ENCODE measurements around the gene GRIN3B. TPM values are rescaled to one million over a fixed set of nuclear protein-coding genes. Genes with fewer than 3 reads are reported as not detected.
A peak's percentile ranks its signal among the peaks of the same experiment; 100 is the strongest.

GRIN3B gene
- total and polyA plus RNA-seq, 9 of the 15 experiments (the other 6 are each of a cell fraction or from before 2014, with no cell fraction given), result 0.06 to 0.95 (median 0.19) TPM; not detected in 6

DNA sequence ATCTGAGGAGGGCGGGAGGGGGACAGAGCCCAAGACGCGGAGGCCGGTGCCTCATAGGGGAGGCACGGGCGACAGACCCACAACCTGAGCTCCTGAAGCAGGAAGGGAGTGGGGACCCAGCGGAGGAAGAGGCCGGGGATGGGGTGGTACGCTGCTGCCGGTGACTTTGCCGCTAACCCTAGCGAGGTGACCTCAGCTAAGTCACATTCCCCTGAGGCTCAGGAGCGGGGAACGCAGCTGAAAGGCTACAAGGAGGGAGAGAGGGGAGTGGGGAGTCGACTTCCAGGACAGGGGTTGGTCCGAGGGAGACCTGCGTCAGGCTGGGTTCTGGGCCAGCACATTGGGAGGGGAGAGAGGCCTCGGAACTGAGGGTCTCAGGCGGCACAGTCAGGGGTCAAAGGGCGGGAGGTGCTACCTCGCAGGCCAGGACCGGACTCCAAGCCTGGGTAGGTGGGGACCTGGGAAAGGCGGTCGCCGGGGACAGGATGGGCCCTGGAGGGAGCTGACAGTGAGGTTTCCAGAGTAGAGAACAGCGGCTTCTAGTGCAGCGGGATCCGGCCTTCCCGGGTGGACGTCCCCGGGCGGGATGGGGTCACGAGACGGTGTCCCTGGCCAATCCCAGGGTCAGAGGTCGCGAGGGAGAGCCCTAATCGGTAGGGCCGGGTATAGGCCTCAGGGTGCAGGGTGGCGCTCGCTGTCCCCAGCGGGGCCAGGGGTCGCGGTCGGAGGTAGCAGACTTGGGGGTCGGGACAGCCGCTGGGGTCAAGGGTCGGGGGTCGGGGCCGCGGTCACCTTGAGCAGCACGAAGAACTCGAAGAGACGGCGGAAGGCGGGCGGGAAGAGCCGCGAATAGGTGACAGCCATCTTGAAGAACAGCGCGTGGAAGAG lies 20.0 kb downstream of the GRIN3B start (continued):
- TF ChIP-seq, protein P1, sequence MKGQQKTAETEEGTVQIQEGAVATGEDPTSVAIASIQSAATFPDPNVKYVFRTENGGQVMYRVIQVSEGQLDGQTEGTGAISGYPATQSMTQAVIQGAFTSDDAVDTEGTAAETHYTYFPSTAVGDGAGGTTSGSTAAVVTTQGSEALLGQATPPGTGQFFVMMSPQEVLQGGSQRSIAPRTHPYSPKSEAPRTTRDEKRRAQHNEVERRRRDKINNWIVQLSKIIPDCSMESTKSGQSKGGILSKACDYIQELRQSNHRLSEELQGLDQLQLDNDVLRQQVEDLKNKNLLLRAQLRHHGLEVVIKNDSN (CRISPR knock-in tag; IDR thresholded peaks at IDR 0.05), result peak; percentile 24; the same call in 1 of the 2 replicates
- TF ChIP-seq, protein P2, sequence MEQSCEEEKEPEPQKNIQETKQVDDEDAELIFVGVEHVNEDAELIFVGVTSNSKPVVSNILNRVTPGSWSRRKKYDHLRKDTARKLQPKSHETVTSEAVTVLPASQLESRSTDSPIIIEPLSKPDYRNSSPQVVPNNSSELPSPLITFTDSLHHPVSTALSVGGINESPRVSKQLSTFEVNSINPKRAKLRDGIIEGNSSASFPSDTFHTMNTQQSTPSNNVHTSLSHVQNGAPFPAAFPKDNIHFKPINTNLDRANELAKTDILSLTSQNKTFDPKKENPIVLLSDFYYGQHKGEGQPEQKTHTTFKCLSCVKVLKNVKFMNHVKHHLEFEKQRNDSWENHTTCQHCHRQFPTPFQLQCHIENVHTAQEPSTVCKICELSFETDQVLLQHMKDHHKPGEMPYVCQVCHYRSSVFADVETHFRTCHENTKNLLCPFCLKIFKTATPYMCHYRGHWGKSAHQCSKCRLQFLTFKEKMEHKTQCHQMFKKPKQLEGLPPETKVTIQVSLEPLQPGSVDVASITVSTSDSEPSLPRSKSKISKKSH (CRISPR knock-in tag; IDR thresholded peaks at IDR 0.05), result no peak
- no peak for TF ChIP-seq TFE3 (CRISPR knock-in tag; IDR thresholded peaks at IDR 0.05)
- no peak for TF ChIP-seq MYC (IDR thresholded peaks at IDR 0.05; ENCODE audit: low read depth, low read length)
- TF ChIP-seq MYC (CRISPR knock-in tag; IDR thresholded peaks at IDR 0.05; ENCODE audit: borderline replicate concordance, low read depth), result no peak
- no peak for TF ChIP-seq RFX5 (IDR thresholded peaks at IDR 0.05; ENCODE audit: low read depth, low read length)
- TF ChIP-seq ILF3 (IDR thresholded peaks at IDR 0.05; ENCODE audit: borderline replicate concordance), result no peak
- TF ChIP-seq CBFB (CRISPR knock-in tag; IDR thresholded peaks at IDR 0.05), result peak; percentile 27; the same call in 1 of the 2 replicates
- no peak for TF ChIP-seq BCL6 (CRISPR knock-in tag; IDR thresholded peaks at IDR 0.05)
- TF ChIP-seq HMGN3 (IDR thresholded peaks at IDR 0.05; ENCODE audit: borderline replicate concordance, extremely low read depth, insufficient read length, low read depth, low read length), result no peak
- TF ChIP-seq, protein P3, sequence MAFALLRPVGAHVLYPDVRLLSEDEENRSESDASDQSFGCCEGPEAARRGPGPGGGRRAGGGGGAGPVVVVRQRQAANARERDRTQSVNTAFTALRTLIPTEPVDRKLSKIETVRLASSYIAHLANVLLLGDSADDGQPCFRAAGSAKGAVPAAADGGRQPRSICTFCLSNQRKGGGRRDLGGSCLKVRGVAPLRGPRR (CRISPR knock-in tag; IDR thresholded peaks at IDR 0.05), result no peak
- TF ChIP-seq PTBP1 (IDR thresholded peaks at IDR 0.05; ENCODE audit: low read depth, low read length), result no peak
- TF ChIP-seq SMARCA4 (IDR thresholded peaks at IDR 0.05), result no peak
- TF ChIP-seq SMC3 (conservative IDR thresholded peaks at IDR 0.05; ENCODE audit: insufficient read depth, low read depth, low read length), result no peak
- TF ChIP-seq NCOR1 (IDR thresholded peaks at IDR 0.05), result peak; percentile 42; the same call in 1 of the 2 replicates
- TF ChIP-seq CHD2 (IDR thresholded peaks at IDR 0.05; ENCODE audit: low read depth, low read length), result no peak
- no peak for TF ChIP-seq PRMT5 (CRISPR knock-in tag; IDR thresholded peaks at IDR 0.05)
- TF ChIP-seq NFE2 (IDR thresholded peaks at IDR 0.05; ENCODE audit: low read depth), result no peak
- TF ChIP-seq TCF3 (CRISPR knock-in tag; IDR thresholded peaks at IDR 0.05), result no peak
- peak; percentile 36 for TF ChIP-seq SAP30 (IDR thresholded peaks at IDR 0.05; ENCODE audit: borderline replicate concordance, insufficient read depth, low read depth, low read length, poor library complexity, severe bottlenecking)
- no peak for TF ChIP-seq HNRNPLL (IDR thresholded peaks at IDR 0.05; ENCODE audit: low read depth, low read length, poor library complexity, severe bottlenecking)
- no peak for TF ChIP-seq PHF8 (IDR thresholded peaks at IDR 0.05; ENCODE audit: borderline replicate concordance, low read length)
- TF ChIP-seq ZC3H4 (CRISPR knock-in tag; IDR thresholded peaks at IDR 0.05; ENCODE audit: borderline replicate concordance), result no peak
- 0 out of 2 replicates have a peak, but pooled peaks have one; percentile 27 for TF ChIP-seq ZNF175 (CRISPR knock-in tag; IDR thresholded peaks at IDR 0.05; ENCODE audit: low read depth)

All from K562 (cell line).